Esophagus squamous epithelium (tissue), 4 donors: Measurements from ENCODE around the gene DENND10.

Experiments
- CTCF ChIP-seq, 6 experiments: fragments of 450-650 bp in 4 of 6; fragments of 200-600 bp in 2 of 6; sonication (generic) in 2 of 6; IDR thresholded peaks; one replicate each; pipeline ENCODE4 v1.5.1; 2016 to 2019; ENCODE audit warnings: antibody characterized with exemption in 6 of 6, mild to moderate bottlenecking in 4 of 6, moderate library complexity in 4 of 6
- POLR2A ChIP-seq, 4 donors: fragments of 450-650 bp; IDR thresholded peaks; one replicate each; pipeline ENCODE4 v1.6.1; 2017; ENCODE audit warnings: antibody characterized with exemption in 4 of 4, mild to moderate bottlenecking in 4 of 4, moderate library complexity in 3 of 4

- TF ChIP-seq CTCF (IDR thresholded peaks at IDR 0.05) (no peak), POLR2A (IDR thresholded peaks at IDR 0.05) (no peak)
Measured at GRCh38 chr10:119060107-119060506, 43.8 kb upstream of the DENND10 start.
